Effector memory CD4-positive, alpha-beta T cell (primary cell): Measurements from ENCODE around the gene TPD52L2.
"Not testable (repeated sequence)": the region's sequence is repeated elsewhere in the genome, so short reads cannot be mapped to it uniquely, and the experiment has no call there.

Experiments
- DNase-seq, 3 donors: peaks; one replicate each; pipeline ENCODE4 v3.0.0-alpha.2; 2020
- H3K27ac ChIP-seq: 2 replicates; pipeline ENCODE4 v1.7.0; 2013; ENCODE audit warnings: mild to moderate bottlenecking, low read length, moderate library complexity; ENCODE audit not compliant: insufficient read depth, poor library complexity, severe bottlenecking
- H3K27me3 ChIP-seq: replicated peaks from 2 replicates; pipeline ENCODE4 v1.7.0; 2013; ENCODE audit warnings: mild to moderate bottlenecking, low read length; ENCODE audit not compliant: insufficient read depth, control insufficient read depth, poor library complexity, severe bottlenecking
- H3K36me3 ChIP-seq: 2 replicates; pipeline ENCODE4 v1.7.0; 2013; ENCODE audit warnings: mild to moderate bottlenecking, low read length, moderate library complexity; ENCODE audit not compliant: control insufficient read depth, insufficient read depth
- H3K4me1 ChIP-seq: 2 replicates; pipeline ENCODE4 v1.7.0; 2013; ENCODE audit warnings: low read length, mild to moderate bottlenecking; ENCODE audit not compliant: control insufficient read depth, insufficient read depth, poor library complexity, severe bottlenecking
- H3K4me3 ChIP-seq: 2 replicates; pipeline ENCODE4 v1.7.0; 2013; ENCODE audit warnings: low read length, low read depth, mild to moderate bottlenecking; ENCODE audit not compliant: insufficient read depth, poor library complexity, severe bottlenecking
- H3K9me3 ChIP-seq: 2 replicates; pipeline ENCODE4 v1.7.0; 2013; ENCODE audit warnings: mild to moderate bottlenecking, low read length, moderate library complexity; ENCODE audit not compliant: control insufficient read depth

TPD52L2 gene

GRCh38 chr20:63878899-63879663, 14.0 kb downstream of the TPD52L2 start:
- no peaks in the 10 kb centered on the region for H3K9me3 ChIP-seq
- H3K36me3 ChIP-seq = peaks cover 56% of the 10 kb centered on the region
- H3K27me3 ChIP-seq = no peaks in the 10 kb centered on the region
- DNase-seq = no peak
- no peaks in the 10 kb centered on the region for H3K4me1 ChIP-seq
- no peak overlapping the region for H3K27ac ChIP-seq
- H3K4me3 ChIP-seq = no peak overlapping the region

- H3K27ac ChIP-seq, H3K27me3 ChIP-seq, H3K4me1 ChIP-seq, H3K4me3 ChIP-seq, H3K9me3 ChIP-seq, DNase-seq: not testable (repeated sequence)
- peaks cover 54% of the 10 kb centered on the region for H3K36me3 ChIP-seq
These were observed 15.8 kb downstream of the TPD52L2 start for GRCh38 chr20:63880901-63881300.

- H3K4me3 ChIP-seq = no peak overlapping the region
These were observed 16.6 kb downstream of the TPD52L2 start for GRCh38 chr20:63881451-63882226.

DNA sequence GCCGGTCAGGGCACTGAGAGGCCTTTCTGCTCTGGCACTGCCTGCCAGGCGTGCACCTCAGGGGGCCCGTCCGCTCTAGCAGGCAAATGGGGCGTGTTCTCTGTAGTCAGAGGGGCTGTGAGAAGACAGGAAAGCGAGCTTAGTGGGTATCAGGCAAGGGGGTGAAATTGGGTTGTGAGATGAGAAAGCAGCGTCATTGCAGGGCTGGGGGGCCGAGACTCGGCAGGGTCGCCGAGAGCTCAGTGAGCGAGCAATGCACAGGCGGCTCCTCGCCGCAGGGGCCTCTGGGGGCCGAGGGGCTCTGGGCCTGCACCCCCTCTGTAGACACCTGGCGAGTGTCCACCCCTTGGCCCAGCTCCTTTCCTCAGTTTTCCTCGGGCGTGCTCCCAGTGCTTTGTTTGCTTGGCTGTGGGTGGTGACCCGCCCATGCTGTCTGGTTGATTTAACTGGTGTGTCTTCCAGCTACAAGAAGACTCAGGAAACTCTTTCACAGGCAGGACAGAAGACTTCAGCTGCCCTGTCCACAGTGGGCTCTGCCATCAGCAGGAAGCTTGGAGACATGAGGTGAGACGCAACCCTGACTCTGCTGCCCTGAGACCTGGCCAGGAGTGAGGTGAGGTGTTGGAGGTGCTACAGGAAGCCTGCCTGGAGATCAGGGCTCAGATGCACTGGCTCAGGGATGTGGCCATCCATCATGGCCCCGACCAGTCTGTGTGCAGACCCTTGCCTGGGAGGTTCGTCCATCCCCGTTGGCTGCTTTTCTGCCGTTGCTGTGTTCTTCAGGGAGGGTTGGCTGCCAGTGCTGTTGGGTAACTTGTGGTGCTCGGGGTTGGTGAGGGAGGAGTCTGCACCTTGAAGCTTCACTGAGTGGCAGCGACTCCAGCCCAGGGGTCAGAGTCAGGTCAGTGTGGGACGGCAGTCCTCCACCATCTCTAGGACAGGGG, 17.5 kb downstream of the TPD52L2 start:
- peaks cover 50% of the 10 kb centered on the region for H3K36me3 ChIP-seq
- DNase-seq = no peak
- H3K27me3 ChIP-seq = no peaks in the 10 kb centered on the region
- H3K4me1 ChIP-seq = no peaks in the 10 kb centered on the region
- H3K4me3 ChIP-seq = no peak overlapping the region
- H3K9me3 ChIP-seq = no peaks in the 10 kb centered on the region
- H3K27ac ChIP-seq = no peak overlapping the region

More at GRCh38 chr20:63881451-63882226, 16.6 kb downstream of the TPD52L2 start:
- Histone ChIP-seq H3K27me3 (no peaks in the 10 kb centered on the region), H3K27ac (no peak overlapping the region), H3K4me1 (no peaks in the 10 kb centered on the region), H3K9me3 (no peaks in the 10 kb centered on the region), H3K36me3 (peaks cover 48% of the 10 kb centered on the region)
- DNase-seq = no peak

GRCh38 chr20:63883201-63883593, 18.1 kb downstream of the TPD52L2 start:
- H3K27ac ChIP-seq = no peak overlapping the region
- H3K27me3 ChIP-seq = no peaks in the 10 kb centered on the region
- no peak overlapping the region for H3K4me3 ChIP-seq
- DNase-seq = no peak
- H3K4me1 ChIP-seq = no peaks in the 10 kb centered on the region
- peaks cover 50% of the 10 kb centered on the region for H3K36me3 ChIP-seq
- no peaks in the 10 kb centered on the region for H3K9me3 ChIP-seq

GRCh38 chr20:63884506-63885263, 19.6 kb downstream of the TPD52L2 start:
- Histone ChIP-seq H3K4me1 (no peaks in the 10 kb centered on the region), H3K4me3 (no peak overlapping the region), H3K36me3 (peaks cover 50% of the 10 kb centered on the region), H3K27me3 (no peaks in the 10 kb centered on the region), H3K9me3 (no peaks in the 10 kb centered on the region), H3K27ac (no peak overlapping the region)
- no peak for DNase-seq

DNA sequence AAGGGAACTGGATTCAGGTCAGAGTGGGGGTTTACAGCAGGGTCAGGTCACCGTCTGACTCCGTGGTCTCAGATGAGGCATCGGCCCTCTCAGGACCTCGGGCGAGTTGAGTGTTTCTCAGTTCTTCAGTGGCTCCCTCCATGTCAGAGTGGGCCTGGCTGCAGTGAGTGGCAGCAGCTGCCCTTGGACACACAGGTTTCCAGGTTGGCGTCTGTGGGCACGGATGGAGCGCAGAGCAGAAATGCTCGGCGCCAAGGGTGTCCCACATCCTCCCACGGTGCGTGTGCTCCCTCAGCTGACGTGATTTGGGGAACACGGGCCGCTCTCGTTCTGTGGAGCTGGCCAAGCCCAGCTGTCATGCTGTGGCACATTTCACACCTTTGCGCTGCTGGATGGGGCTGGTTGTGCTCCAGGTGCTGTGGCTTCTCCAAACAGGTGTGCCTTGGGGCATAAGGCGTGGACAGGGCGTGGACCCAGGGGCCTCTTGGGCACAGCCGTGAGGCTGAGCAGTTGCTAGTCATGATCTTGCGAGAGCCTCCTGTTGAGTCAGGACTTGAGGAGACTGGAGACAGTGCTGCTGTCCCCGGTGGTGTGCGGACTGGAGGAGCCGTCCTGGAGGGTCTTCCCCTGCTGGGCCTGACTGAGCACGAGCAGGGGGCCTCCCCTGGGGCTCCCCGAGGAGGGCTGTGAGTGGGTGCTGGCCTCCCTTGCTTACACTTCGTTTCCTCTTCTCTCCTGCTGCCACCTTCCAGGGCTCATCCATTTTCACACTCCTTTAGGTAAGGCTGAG, 20.4 kb downstream of the TPD52L2 start:
- Histone ChIP-seq H3K4me1 (no peaks in the 10 kb centered on the region), H3K4me3 (no peak overlapping the region), H3K27ac (no peak overlapping the region), H3K27me3 (no peaks in the 10 kb centered on the region), H3K36me3 (peaks cover 57% of the 10 kb centered on the region), H3K9me3 (no peaks in the 10 kb centered on the region)
- no peak for DNase-seq

- Histone ChIP-seq H3K9me3 (no peaks in the 10 kb centered on the region), H3K27ac (no peak overlapping the region), H3K4me1 (no peaks in the 10 kb centered on the region), H3K36me3 (peaks cover 59% of the 10 kb centered on the region), H3K27me3 (no peaks in the 10 kb centered on the region), H3K4me3 (no peak overlapping the region)
- no peak for DNase-seq
These were observed 21.0 kb downstream of the TPD52L2 start for GRCh38 chr20:63886054-63886419.

GRCh38 chr20:63886921-63887320, 21.9 kb downstream of the TPD52L2 start:
- Histone ChIP-seq H3K27ac (no peak overlapping the region), H3K4me3 (no peak overlapping the region), H3K36me3 (peaks cover 56% of the 10 kb centered on the region), H3K27me3 (no peaks in the 10 kb centered on the region), H3K4me1 (no peaks in the 10 kb centered on the region), H3K9me3 (no peaks in the 10 kb centered on the region)
- DNase-seq = no peak
